Measurements from ENCODE around the gene SLC38A8.

Gene SLC38A8

DNA sequence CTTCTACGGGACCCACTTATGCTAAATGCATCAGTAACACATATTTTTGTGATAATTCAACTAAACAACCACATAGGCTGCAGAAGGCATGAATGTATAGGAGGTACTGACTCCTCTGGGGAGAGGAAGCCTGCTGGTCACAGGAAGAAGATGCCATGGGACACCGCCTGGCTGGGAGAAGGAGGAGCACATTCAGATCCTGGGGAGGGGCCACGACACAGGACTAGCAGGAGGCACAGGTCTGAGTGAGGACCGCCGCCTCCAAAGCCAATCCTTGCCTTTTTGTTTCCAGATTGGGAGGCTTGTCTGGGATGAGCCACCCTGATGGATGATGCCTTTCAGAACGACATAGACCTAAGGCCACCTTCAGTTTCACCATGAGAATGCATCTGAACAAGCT, 39.5 kb upstream of the SLC38A8 start:
- H3K27me3 ChIP-seq (ENCODE audit: control insufficient read depth, insufficient read depth, low read length) = no peaks in the 10 kb centered on the region
- no peaks in the 10 kb centered on the region for H3K4me1 ChIP-seq (ENCODE audit: control insufficient read depth, insufficient read depth, low read length)
- no peak overlapping the region for H3K9ac ChIP-seq (ENCODE audit: low read depth, low read length)
- no peaks in the 10 kb centered on the region for H3K9me3 ChIP-seq (ENCODE audit: control insufficient read depth, insufficient read depth, low read length)
- peaks cover 7% of the 10 kb centered on the region for H3K36me3 ChIP-seq (ENCODE audit: control insufficient read depth, insufficient read depth, low read length)
- H3K4me3 ChIP-seq (ENCODE audit: low read depth, low read length) = no peak overlapping the region

DNA sequence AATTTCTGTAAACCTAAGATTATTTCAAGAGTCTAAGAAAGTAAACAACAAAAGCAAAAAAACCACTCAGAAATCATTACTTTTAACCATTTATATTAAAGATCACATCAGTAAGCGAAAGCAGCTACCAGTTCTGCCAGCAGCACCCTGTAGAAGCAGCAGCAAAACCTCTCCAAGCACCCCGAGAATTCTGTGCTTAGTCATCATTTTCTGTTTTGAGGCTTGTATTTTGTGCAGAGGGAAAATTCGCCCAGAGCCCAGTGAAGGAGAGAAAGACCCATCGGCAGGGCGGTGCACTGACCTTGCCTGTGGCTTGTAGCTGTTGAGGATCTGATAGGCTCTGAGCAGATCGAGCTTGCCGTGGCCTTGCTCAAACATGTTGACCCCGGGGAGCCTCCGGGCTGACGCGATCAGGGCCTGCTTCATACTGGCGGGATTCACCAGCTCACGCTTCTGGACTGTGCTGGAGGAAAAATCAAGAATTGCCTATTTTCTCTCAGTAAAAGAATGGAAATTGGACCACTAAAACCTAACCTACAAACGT, 38.9 kb upstream of the SLC38A8 start:
- Histone ChIP-seq H3K4me3 (ENCODE audit: low read depth, low read length) (no peak overlapping the region), H3K9ac (ENCODE audit: low read depth, low read length) (no peak overlapping the region), H3K4me1 (ENCODE audit: control insufficient read depth, insufficient read depth, low read length) (no peaks in the 10 kb centered on the region), H3K27me3 (ENCODE audit: control insufficient read depth, insufficient read depth, low read length) (no peaks in the 10 kb centered on the region), H3K9me3 (ENCODE audit: control insufficient read depth, insufficient read depth, low read length) (no peaks in the 10 kb centered on the region), H3K36me3 (ENCODE audit: control insufficient read depth, insufficient read depth, low read length) (peaks cover 7% of the 10 kb centered on the region)

DNA sequence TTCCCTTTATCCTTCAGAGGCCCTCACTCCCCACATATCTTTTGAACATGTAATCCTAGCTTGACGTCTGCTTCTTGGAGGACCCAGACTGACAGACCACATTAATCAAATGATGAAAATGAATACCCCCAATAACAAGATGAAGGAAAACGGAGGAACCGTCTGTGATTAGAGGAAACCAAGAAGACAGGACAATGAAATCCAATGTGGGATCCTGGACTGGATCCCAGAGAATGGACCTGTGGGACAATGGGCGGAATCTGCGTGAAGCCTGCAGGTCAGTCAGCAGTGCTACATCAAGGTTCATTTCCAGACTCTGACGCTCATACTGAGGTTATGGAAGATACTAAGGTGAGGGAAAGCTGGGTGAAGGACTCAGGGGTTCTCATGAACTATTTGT, 38.2 kb upstream of the SLC38A8 start:
- Histone ChIP-seq H3K4me1 (ENCODE audit: control insufficient read depth, insufficient read depth, low read length) (no peaks in the 10 kb centered on the region), H3K27me3 (ENCODE audit: control insufficient read depth, insufficient read depth, low read length) (no peaks in the 10 kb centered on the region), H3K9me3 (ENCODE audit: control insufficient read depth, insufficient read depth, low read length) (no peaks in the 10 kb centered on the region), H3K4me3 (ENCODE audit: low read depth, low read length) (no peak overlapping the region), H3K9ac (ENCODE audit: low read depth, low read length) (no peak overlapping the region), H3K36me3 (ENCODE audit: control insufficient read depth, insufficient read depth, low read length) (peaks cover 3% of the 10 kb centered on the region)

DNA sequence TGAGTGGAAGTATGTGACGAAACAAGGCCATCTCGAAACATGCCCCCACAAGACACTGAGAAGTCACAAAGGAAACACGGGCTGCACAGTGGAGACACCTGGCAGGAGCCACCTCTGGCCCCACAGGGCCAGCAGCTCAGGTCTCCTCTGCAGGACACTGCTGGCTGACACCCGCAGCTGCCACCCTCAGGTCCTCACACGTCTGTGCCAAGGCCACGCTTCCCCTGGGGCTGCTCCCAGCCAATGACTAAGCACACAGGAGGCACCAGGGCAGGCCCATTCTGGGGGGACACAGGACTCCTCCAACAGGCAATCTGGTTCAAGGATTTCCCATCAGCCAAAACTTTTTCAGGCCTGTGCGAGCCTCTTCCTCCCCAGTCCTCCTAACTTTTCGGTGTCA, 37.8 kb upstream of the SLC38A8 start:
- H3K9ac ChIP-seq (ENCODE audit: low read depth, low read length) = no peak overlapping the region
- H3K36me3 ChIP-seq (ENCODE audit: control insufficient read depth, insufficient read depth, low read length) = peaks cover 3% of the 10 kb centered on the region

DNA sequence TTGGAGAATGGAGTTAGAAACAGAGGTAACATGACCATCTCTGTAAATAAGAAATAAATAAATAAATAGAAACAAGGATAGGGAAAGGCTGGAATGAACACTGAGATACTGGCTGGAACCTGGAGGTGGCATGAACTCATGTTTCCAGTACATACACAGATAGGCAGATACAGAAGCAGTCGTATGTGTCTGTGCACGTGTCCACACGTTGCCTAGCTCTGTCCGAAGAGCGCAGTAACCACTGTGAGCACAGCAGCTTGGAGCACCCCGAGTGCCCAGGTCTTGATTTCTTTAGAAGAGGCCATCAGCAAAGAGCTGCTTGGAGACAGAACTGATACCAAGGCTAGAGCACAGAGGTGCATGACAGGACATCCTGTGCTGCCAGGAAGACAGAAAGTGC, 37.1 kb upstream of the SLC38A8 start:
- H3K36me3 ChIP-seq (ENCODE audit: control insufficient read depth, insufficient read depth, low read length) = peaks cover 8% of the 10 kb centered on the region
- no peaks in the 10 kb centered on the region for H3K27me3 ChIP-seq (ENCODE audit: control insufficient read depth, insufficient read depth, low read length)
- H3K9ac ChIP-seq (ENCODE audit: low read depth, low read length) = no peak overlapping the region
- no peak overlapping the region for H3K4me3 ChIP-seq (ENCODE audit: low read depth, low read length)
- H3K9me3 ChIP-seq (ENCODE audit: control insufficient read depth, insufficient read depth, low read length) = no peaks in the 10 kb centered on the region
- no peaks in the 10 kb centered on the region for H3K4me1 ChIP-seq (ENCODE audit: control insufficient read depth, insufficient read depth, low read length)

More for the DNA sequence above, 37.8 kb upstream of the SLC38A8 start:
- Histone ChIP-seq H3K4me3 (ENCODE audit: low read depth, low read length) (no peak overlapping the region), H3K9me3 (ENCODE audit: control insufficient read depth, insufficient read depth, low read length) (no peaks in the 10 kb centered on the region), H3K27me3 (ENCODE audit: control insufficient read depth, insufficient read depth, low read length) (no peaks in the 10 kb centered on the region), H3K4me1 (ENCODE audit: control insufficient read depth, insufficient read depth, low read length) (no peaks in the 10 kb centered on the region)

DNA sequence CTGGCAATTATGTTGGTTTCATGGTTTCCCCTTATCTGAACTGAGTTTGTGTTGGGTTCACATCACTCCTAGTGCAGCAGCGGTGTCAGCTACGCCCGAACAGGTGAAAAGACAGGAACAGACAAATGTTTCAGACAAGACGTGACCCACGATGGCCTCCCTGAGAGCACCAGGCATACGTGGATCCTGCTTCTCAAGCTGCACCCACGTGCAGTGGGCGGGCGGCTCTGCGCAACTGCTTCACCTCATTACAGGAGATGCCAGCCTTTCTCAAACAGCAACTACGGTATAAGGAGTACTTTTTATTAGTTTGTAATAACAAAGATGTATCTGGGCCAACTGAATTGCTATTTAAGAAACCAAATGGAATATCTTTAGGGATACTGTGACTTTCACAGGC, 32.8 kb upstream of the SLC38A8 start:
- H3K27me3 ChIP-seq (ENCODE audit: control insufficient read depth, insufficient read depth, low read length) = no peaks in the 10 kb centered on the region
- H3K36me3 ChIP-seq (ENCODE audit: control insufficient read depth, insufficient read depth, low read length) = peaks cover 11% of the 10 kb centered on the region
- no peak overlapping the region for H3K4me3 ChIP-seq (ENCODE audit: low read depth, low read length)
- no peak overlapping the region for H3K9ac ChIP-seq (ENCODE audit: low read depth, low read length)
- H3K9me3 ChIP-seq (ENCODE audit: control insufficient read depth, insufficient read depth, low read length) = no peaks in the 10 kb centered on the region
- no peaks in the 10 kb centered on the region for H3K4me1 ChIP-seq (ENCODE audit: control insufficient read depth, insufficient read depth, low read length)

DNA sequence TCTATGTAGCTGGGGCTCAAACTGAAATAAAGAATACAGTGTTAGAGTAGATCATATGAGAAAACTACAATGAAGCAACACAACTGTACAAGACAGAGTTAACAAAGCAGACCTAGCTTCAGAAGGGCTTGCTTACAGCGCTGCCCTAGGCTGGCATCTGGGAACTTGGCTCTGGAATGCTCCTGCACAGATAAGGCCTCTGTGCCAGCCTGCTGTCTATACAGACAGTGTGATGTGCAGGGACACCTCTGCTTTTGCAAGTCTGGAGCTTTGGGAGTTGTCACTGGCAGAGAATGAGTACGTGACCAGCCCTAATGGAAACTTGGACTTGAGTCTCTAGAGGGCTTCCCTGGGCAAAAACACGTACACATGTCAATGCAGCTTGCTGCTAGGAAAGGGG, 32.1 kb upstream of the SLC38A8 start:
- H3K9ac ChIP-seq (ENCODE audit: low read depth, low read length) = no peak overlapping the region
- no peaks in the 10 kb centered on the region for H3K27me3 ChIP-seq (ENCODE audit: control insufficient read depth, insufficient read depth, low read length)
- no peak overlapping the region for H3K4me3 ChIP-seq (ENCODE audit: low read depth, low read length)
- H3K9me3 ChIP-seq (ENCODE audit: control insufficient read depth, insufficient read depth, low read length) = no peaks in the 10 kb centered on the region
- no peaks in the 10 kb centered on the region for H3K4me1 ChIP-seq (ENCODE audit: control insufficient read depth, insufficient read depth, low read length)
- peaks cover 13% of the 10 kb centered on the region for H3K36me3 ChIP-seq (ENCODE audit: control insufficient read depth, insufficient read depth, low read length)

DNA sequence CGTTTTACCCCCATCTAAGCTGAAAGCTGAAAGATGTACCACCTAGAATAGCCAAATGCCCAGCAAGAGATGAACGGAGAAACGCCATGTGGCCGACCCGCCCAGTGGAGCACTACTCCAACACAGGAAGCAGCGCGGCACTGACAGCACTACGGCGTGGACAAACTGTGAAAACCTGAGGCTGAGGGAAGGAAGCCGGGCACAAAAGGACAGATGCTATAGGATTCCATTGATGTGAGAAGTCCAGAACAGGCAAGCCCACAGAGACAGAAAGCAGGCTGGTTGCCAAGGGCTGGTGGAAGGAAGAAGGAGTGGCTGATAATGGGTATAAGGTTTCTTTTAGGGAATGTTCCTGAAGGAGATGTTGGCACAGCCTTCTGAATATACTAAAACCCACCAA, 29.4 kb upstream of the SLC38A8 start:
- Histone ChIP-seq H3K4me1 (ENCODE audit: control insufficient read depth, insufficient read depth, low read length) (no peaks in the 10 kb centered on the region), H3K27me3 (ENCODE audit: control insufficient read depth, insufficient read depth, low read length) (no peaks in the 10 kb centered on the region), H3K4me3 (ENCODE audit: low read depth, low read length) (no peak overlapping the region), H3K9ac (ENCODE audit: low read depth, low read length) (no peak overlapping the region), H3K9me3 (ENCODE audit: control insufficient read depth, insufficient read depth, low read length) (no peaks in the 10 kb centered on the region), H3K36me3 (ENCODE audit: control insufficient read depth, insufficient read depth, low read length) (peaks cover 27% of the 10 kb centered on the region)

DNA sequence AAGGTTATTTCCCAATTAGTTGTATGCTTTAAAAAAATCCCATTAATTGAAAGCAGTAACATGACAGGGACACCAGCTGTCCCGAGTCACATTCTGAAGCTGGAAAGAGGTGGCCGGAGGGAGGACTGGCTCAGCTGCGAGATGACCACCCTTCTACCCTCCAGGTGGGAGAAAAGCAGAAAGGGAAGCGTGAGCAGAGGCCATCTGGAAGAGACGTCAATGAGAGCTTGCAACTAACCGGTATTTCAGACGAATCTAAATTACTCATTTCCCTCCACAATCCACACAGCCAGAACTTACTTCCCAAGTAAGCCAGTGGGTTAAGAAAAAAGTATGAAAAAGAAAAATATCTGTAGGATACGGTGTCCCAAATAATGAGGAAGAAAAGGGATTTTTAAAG, 28.5 kb upstream of the SLC38A8 start:
- Histone ChIP-seq H3K27me3 (ENCODE audit: control insufficient read depth, insufficient read depth, low read length) (no peaks in the 10 kb centered on the region), H3K9ac (ENCODE audit: low read depth, low read length) (no peak overlapping the region), H3K36me3 (ENCODE audit: control insufficient read depth, insufficient read depth, low read length) (peaks cover 27% of the 10 kb centered on the region), H3K4me3 (ENCODE audit: low read depth, low read length) (no peak overlapping the region), H3K9me3 (ENCODE audit: control insufficient read depth, insufficient read depth, low read length) (no peaks in the 10 kb centered on the region), H3K4me1 (ENCODE audit: control insufficient read depth, insufficient read depth, low read length) (no peaks in the 10 kb centered on the region)

DNA sequence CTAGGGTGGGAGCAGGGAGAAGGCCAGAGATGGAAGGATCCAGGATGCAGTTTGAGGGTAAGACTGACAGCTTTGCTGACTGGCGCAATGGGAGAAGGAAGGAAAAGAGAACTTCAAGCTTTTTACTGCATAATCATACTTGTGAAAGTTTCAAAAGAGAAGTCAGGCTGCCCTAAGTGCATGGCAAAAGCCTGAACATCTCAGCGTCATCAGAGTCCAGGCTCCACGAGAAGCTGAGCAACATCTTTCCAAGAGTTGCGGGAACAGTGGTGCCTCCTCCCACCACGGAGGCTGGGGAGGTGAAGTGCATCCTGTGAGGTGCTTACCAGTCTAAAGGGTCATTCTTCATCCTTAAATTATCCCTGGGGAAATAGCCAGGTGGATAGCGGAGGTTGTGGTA, 26.9 kb upstream of the SLC38A8 start:
- Histone ChIP-seq H3K36me3 (ENCODE audit: control insufficient read depth, insufficient read depth, low read length) (peaks cover 22% of the 10 kb centered on the region), H3K4me1 (ENCODE audit: control insufficient read depth, insufficient read depth, low read length) (no peaks in the 10 kb centered on the region), H3K9ac (ENCODE audit: low read depth, low read length) (no peak overlapping the region), H3K4me3 (ENCODE audit: low read depth, low read length) (no peak overlapping the region), H3K27me3 (ENCODE audit: control insufficient read depth, insufficient read depth, low read length) (no peaks in the 10 kb centered on the region), H3K9me3 (ENCODE audit: control insufficient read depth, insufficient read depth, low read length) (no peaks in the 10 kb centered on the region)

DNA sequence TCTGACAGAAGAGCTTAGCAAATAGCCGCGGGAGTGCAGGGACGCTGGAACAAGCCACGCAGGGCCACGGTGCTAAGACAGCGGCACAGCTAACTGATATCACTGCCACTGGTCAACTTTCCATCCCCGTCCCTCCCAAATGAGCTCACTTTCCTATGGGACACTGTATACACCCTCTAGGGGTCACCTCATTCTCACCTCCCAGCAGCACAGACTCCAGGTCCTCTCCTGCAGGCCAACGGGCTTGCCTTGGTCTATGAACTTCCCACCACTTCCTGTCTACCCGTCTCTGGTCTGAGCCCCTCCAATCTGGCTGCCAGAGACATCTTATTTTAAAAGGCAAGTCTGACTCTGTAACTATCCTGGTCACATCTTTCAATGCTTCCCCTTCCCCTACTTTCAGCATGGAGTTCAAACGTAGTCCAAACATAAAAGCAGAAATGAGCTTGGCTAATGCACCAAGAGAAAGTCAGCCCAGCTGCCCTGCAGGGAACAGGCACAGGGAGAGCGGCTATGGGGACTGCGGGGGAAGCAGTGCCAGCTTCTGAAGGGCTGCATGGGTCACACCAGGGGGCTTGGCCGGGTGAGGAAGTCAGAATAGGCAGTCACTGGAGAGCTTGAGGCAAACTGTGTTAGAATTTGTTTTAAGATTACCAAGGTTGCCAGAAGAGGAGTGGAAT, 26.3 kb upstream of the SLC38A8 start:
- Histone ChIP-seq H3K9ac (ENCODE audit: low read depth, low read length) (no peak overlapping the region), H3K27me3 (ENCODE audit: control insufficient read depth, insufficient read depth, low read length) (no peaks in the 10 kb centered on the region), H3K36me3 (ENCODE audit: control insufficient read depth, insufficient read depth, low read length) (peaks cover 22% of the 10 kb centered on the region), H3K9me3 (ENCODE audit: control insufficient read depth, insufficient read depth, low read length) (no peaks in the 10 kb centered on the region), H3K4me1 (ENCODE audit: control insufficient read depth, insufficient read depth, low read length) (no peaks in the 10 kb centered on the region), H3K4me3 (ENCODE audit: low read depth, low read length) (no peak overlapping the region)

DNA sequence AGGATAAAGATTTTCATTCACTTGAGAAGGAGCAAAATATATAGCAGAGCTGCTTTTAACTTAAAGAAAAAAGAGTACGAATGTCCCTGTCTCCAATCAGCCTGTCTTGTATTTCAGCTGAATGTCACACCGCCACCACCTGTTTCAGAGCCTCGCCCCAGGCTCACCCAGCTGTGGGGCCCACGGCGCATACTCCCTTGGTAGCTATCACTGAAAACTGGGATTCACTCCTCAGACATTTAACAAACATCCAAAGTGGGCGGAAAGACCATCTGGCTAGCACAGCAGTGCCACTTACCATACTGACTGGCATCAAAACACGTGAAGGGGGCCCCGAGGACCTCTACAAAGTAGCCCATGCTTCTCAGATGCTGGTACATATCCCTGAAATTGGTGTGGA, 25.4 kb upstream of the SLC38A8 start:
- Histone ChIP-seq H3K9me3 (ENCODE audit: control insufficient read depth, insufficient read depth, low read length) (no peaks in the 10 kb centered on the region), H3K27me3 (ENCODE audit: control insufficient read depth, insufficient read depth, low read length) (no peaks in the 10 kb centered on the region), H3K4me3 (ENCODE audit: low read depth, low read length) (no peak overlapping the region), H3K4me1 (ENCODE audit: control insufficient read depth, insufficient read depth, low read length) (no peaks in the 10 kb centered on the region), H3K9ac (ENCODE audit: low read depth, low read length) (no peak overlapping the region), H3K36me3 (ENCODE audit: control insufficient read depth, insufficient read depth, low read length) (peaks cover 22% of the 10 kb centered on the region)
